HEK293 (cell line): ENCODE results near the gene ZC3H8.

Source experiments
- CTCF ChIA-PET: fragments of 350-600 bp; formaldehyde crosslinking; extraction: SDS; loops from one replicate; lab custom pipeline; 2021; ENCODE audit warnings: antibody characterized with exemption; lab: Yijun Ruan, JAX
- POLR2A ChIA-PET: fragments of 300-600 bp; formaldehyde crosslinking; extraction: SDS; loops from one replicate; lab custom pipeline; 2020; ENCODE audit warnings: antibody characterized with exemption, inconsistent platforms; lab: Yijun Ruan, JAX
- H3K27ac ChIP-seq: fragments of 200-500 bp; sonication (Bioruptor generic); 2 replicates; pipeline ENCODE4 v1.5.1; 2014; ENCODE audit warnings: low read depth, low read length, control low read depth, inconsistent platforms; ENCODE audit errors: extremely low read depth
- H3K36me3 ChIP-seq, 2 experiments: fragments of 200-500 bp in 1 of 2; sonication (Bioruptor generic) in 1 of 2; 1 replicate in 1 of 2; 2 replicates in 1 of 2; pipeline ENCODE4 v1.5.1; 2014 to 2017; ENCODE audit warnings: inconsistent platforms in 2 of 2, low read length in 2 of 2; ENCODE audit not compliant: control insufficient read depth in 2 of 2, insufficient read depth in 1 of 2
- H3K4me1 ChIP-seq: fragments of 200-500 bp; sonication (Bioruptor generic); 2 replicates; pipeline ENCODE4 v1.5.1; 2014; ENCODE audit warnings: mild to moderate bottlenecking, low read length, inconsistent platforms; ENCODE audit not compliant: control insufficient read depth, insufficient read depth
- H3K4me3 ChIP-seq: 2 replicates; pipeline ENCODE4 v1.5.1; 2011; ENCODE audit warnings: low read depth, mild to moderate bottlenecking, control low read depth, low read length, moderate library complexity
- H3K9me3 ChIP-seq: fragments of 200-500 bp; sonication (Bioruptor generic); 2 replicates; pipeline ENCODE4 v1.5.1; 2014; ENCODE audit warnings: low read depth, low read length, inconsistent platforms; ENCODE audit not compliant: control insufficient read depth, insufficient read depth
- ATF2 ChIP-seq: fragments of 450-650 bp; formaldehyde crosslinking; IDR thresholded peaks from 2 replicates; pipeline ENCODE4 v1.5.1; 2016; ENCODE audit warnings: missing biosample characterization, missing genetic modification characterization, low read depth
- CTCF ChIP-seq: fragments of 450-650 bp; formaldehyde crosslinking; IDR thresholded peaks from 2 replicates; pipeline ENCODE4 v1.5.1; 2016; ENCODE audit warnings: missing biosample characterization, missing genetic modification characterization
- GLI2 ChIP-seq: fragments of 450-650 bp; formaldehyde crosslinking; IDR thresholded peaks from 2 replicates; pipeline ENCODE4; 2017; ENCODE audit warnings: missing biosample characterization, missing genetic modification characterization, low read depth, borderline replicate concordance
- GLIS2 ChIP-seq: fragments of 450-650 bp; formaldehyde crosslinking; IDR thresholded peaks from 2 replicates; pipeline ENCODE4 v1.5.1; 2016; ENCODE audit warnings: missing biosample characterization, missing genetic modification characterization
- HOXC10 ChIP-seq: sonication (generic); formaldehyde crosslinking; IDR thresholded peaks from 2 replicates; pipeline ENCODE4 v1.8.1; 2023; ENCODE audit warnings: mild to moderate bottlenecking, missing genetic modification reagents
- KLF1 ChIP-seq: fragments of 450-650 bp; formaldehyde crosslinking; IDR thresholded peaks from 2 replicates; pipeline ENCODE4 v1.5.1; 2016; ENCODE audit warnings: missing biosample characterization, missing genetic modification characterization
- KLF16 ChIP-seq: fragments of 450-650 bp; formaldehyde crosslinking; IDR thresholded peaks from 2 replicates; pipeline ENCODE4 v1.5.1; 2017; ENCODE audit warnings: missing biosample characterization, missing genetic modification characterization
- KLF17 ChIP-seq: fragments of 450-650 bp; formaldehyde crosslinking; IDR thresholded peaks from 2 replicates; pipeline ENCODE4 v1.5.1; 2016; ENCODE audit warnings: missing biosample characterization, missing genetic modification characterization
- KLF8 ChIP-seq: fragments of 450-650 bp; formaldehyde crosslinking; IDR thresholded peaks from 2 replicates; pipeline ENCODE4 v1.5.1; 2016; ENCODE audit warnings: missing biosample characterization, missing genetic modification characterization
- MYNN ChIP-seq: fragments of 450-650 bp; formaldehyde crosslinking; IDR thresholded peaks from 2 replicates; pipeline ENCODE4 v1.5.1; 2016; ENCODE audit warnings: missing biosample characterization, missing genetic modification characterization, borderline replicate concordance
- PBX3 ChIP-seq: sonication (generic); formaldehyde crosslinking; IDR thresholded peaks from 2 replicates; pipeline ENCODE4 v1.8.1; 2022; ENCODE audit warnings: mild to moderate bottlenecking, moderate library complexity, missing genetic modification reagents
- PRDM1 ChIP-seq: fragments of 450-650 bp; formaldehyde crosslinking; IDR thresholded peaks from 2 replicates; pipeline ENCODE4; 2016; ENCODE audit warnings: missing biosample characterization, missing genetic modification characterization
- PRDM10 ChIP-seq: fragments of 450-650 bp; formaldehyde crosslinking; IDR thresholded peaks from 2 replicates; pipeline ENCODE4 v1.5.1; 2016; ENCODE audit warnings: missing biosample characterization, missing genetic modification characterization
- SETDB1 ChIP-seq: IDR thresholded peaks from one replicate; pipeline ENCODE4 v1.6.1; 2017; ENCODE audit warnings: mild to moderate bottlenecking, low read length, moderate library complexity, mixed read lengths; ENCODE audit not compliant: insufficient read length
- WT1 ChIP-seq: fragments of 450-650 bp; formaldehyde crosslinking; IDR thresholded peaks from 2 replicates; pipeline ENCODE4 v1.5.1; 2016; ENCODE audit warnings: missing biosample characterization, missing genetic modification characterization
- ZNF302 ChIP-seq: fragments of 450-650 bp; formaldehyde crosslinking; IDR thresholded peaks from 2 replicates; pipeline ENCODE4 v1.5.1; 2016; ENCODE audit warnings: missing biosample characterization, missing genetic modification characterization, low read depth
- ZNF366 ChIP-seq: fragments of 450-650 bp; formaldehyde crosslinking; conservative IDR thresholded peaks from 2 replicates; pipeline ENCODE4 v1.5.1; 2016; ENCODE audit warnings: missing biosample characterization, missing genetic modification characterization
- ZNF48 ChIP-seq: fragments of 450-650 bp; formaldehyde crosslinking; IDR thresholded peaks from 2 replicates; pipeline ENCODE4 v1.5.1; 2016; ENCODE audit warnings: missing biosample characterization, missing genetic modification characterization
- ZNF488 ChIP-seq: fragments of 450-650 bp; formaldehyde crosslinking; IDR thresholded peaks from 2 replicates; pipeline ENCODE4 v1.5.1; 2016; ENCODE audit warnings: missing biosample characterization, missing genetic modification characterization
- ZNF623 ChIP-seq: fragments of 450-650 bp; formaldehyde crosslinking; IDR thresholded peaks from 2 replicates; pipeline ENCODE4 v1.5.1; 2016; ENCODE audit warnings: missing biosample characterization, missing genetic modification characterization
- ZNF660 ChIP-seq: fragments of 450-650 bp; IDR thresholded peaks from 2 replicates; pipeline ENCODE4 v1.5.1; 2018; ENCODE audit warnings: missing biosample characterization, mild to moderate bottlenecking, missing genetic modification characterization
- ZNF677 ChIP-seq: fragments of 450-650 bp; IDR thresholded peaks from 2 replicates; pipeline ENCODE4 v1.5.0; 2018; ENCODE audit warnings: missing biosample characterization, mild to moderate bottlenecking, missing genetic modification characterization, moderate library complexity
- ZNF704 ChIP-seq: fragments of 450-650 bp; formaldehyde crosslinking; IDR thresholded peaks from 2 replicates; pipeline ENCODE4 v1.5.1; 2016; ENCODE audit warnings: missing biosample characterization, missing genetic modification characterization
- ZNF76 ChIP-seq: fragments of 450-650 bp; formaldehyde crosslinking; IDR thresholded peaks from 2 replicates; pipeline ENCODE4; 2016; ENCODE audit warnings: low read depth, missing biosample characterization, missing genetic modification characterization, borderline replicate concordance
- ZNF777 ChIP-seq: fragments of 450-650 bp; formaldehyde crosslinking; IDR thresholded peaks from 2 replicates; pipeline ENCODE4 v1.5.1; 2017; ENCODE audit warnings: missing biosample characterization, missing genetic modification characterization, borderline replicate concordance
- ZNF830 ChIP-seq: fragments of 450-650 bp; IDR thresholded peaks from 2 replicates; pipeline ENCODE4 v1.5.0; 2018; ENCODE audit warnings: missing biosample characterization, missing genetic modification characterization, low read depth, mild to moderate bottlenecking, moderate library complexity
- ZNF837 ChIP-seq: fragments of 450-650 bp; formaldehyde crosslinking; IDR thresholded peaks from 2 replicates; pipeline ENCODE4 v1.5.1; 2016; ENCODE audit warnings: missing biosample characterization, missing genetic modification characterization

ZC3H8 gene

GRCh38 chr2:112272669-112273068 is 17.8 kb upstream of the ZC3H8 start (continued):
- TF ChIP-seq PRDM10 (tag by site-specific recombination) (no peak), GLIS2 (no peak), KLF16 (no peak), ZNF48 (tag by site-specific recombination) (no peak), ZNF837 (no peak), ZNF366 (tag by site-specific recombination) (no peak), PRDM1 (tag by site-specific recombination) (no peak), WT1 (no peak), KLF1 (no peak)

- H3K27ac ChIP-seq: no peak overlapping the region
- TF ChIP-seq SETDB1 (no peak), ATF2 (tag by site-specific recombination) (no peak), CTCF (no peak), ZNF488 (tag by site-specific recombination) (no peak), KLF8 (no peak), ZNF777 (tag by site-specific recombination) (no peak), PBX3 (CRISPR knock-in tag) (no peak), ZNF704 (no peak), ZNF76 (tag by site-specific recombination) (no peak), ZNF302 (tag by site-specific recombination) (no peak), KLF17 (tag by site-specific recombination) (no peak), MYNN (tag by site-specific recombination) (no peak), ZNF660 (tag by site-specific recombination) (no peak), GLI2 (tag by site-specific recombination) (no peak), ZNF623 (tag by site-specific recombination) (no peak), ZNF677 (tag by site-specific recombination) (no peak), HOXC10 (no peak), ZNF830 (tag by site-specific recombination) (no peak)
- TF ChIP-seq, all 188 proteins: peak for 0
- CTCF ChIA-PET: interaction anchor here (1.5 kb wide), 1 partner anchor 9 kb away, joined by 4 read pairs; no protein-coding TSS in a partner anchor
- Histone ChIP-seq H3K4me1 (no peaks in the 10 kb centered on the region), H3K9me3 (no peaks in the 10 kb centered on the region; the same call in 1 of the 2 replicates), H3K4me3 (no peak overlapping the region), H3K36me3 (no peaks in the 10 kb centered on the region)
- POLR2A ChIA-PET: no interaction called here
Observed at GRCh38 chr2:112268547-112268946, 13.7 kb upstream of the ZC3H8 start.
